IMR-90 (cell line): ENCODE data around the gene PPP6C. TPM values are rescaled to one million over a fixed set of nuclear protein-coding genes. Genes with fewer than 3 reads are reported as not detected.

Experiments
- ATAC-seq: fragments of 200-7000 bp; cut with Tn5 transposase; 2 replicates; pipeline ENCODE4 v1.9.1; 2020; ENCODE audit warnings: low read depth, mild to moderate bottlenecking, moderate library complexity
- BruUV-seq: library from RNA; stranded (reverse); fragments of 400-500 nt; replicated peaks from 2 replicates; lab custom pipeline; 2021; lab: Mats Ljungman, UMichigan
- CTCF ChIA-PET: fragments of 300-600 bp; formaldehyde crosslinking; extraction: SDS; loops from one replicate; lab custom pipeline; 2021; ENCODE audit warnings: antibody characterized with exemption; lab: Yijun Ruan, JAX
- POLR2A ChIA-PET: fragments of 300-600 bp; sonication (Branson Sonifier 250); formaldehyde crosslinking; loops from one replicate; lab custom pipeline; 2022; ENCODE audit warnings: antibody characterized with exemption; ENCODE audit not compliant: unreplicated experiment; lab: Charles Lee
- DNase-seq: peaks from one replicate; pipeline ENCODE4 v3.0.0; 2013
- H2AFZ ChIP-seq: replicated peaks from 2 replicates; pipeline ENCODE3; 2013; ENCODE audit warnings: low read length, mild to moderate bottlenecking; ENCODE audit not compliant: poor library complexity
- H2AK5ac ChIP-seq: 2 replicates; pipeline ENCODE4 v1.6.1; 2013; ENCODE audit warnings: low read depth, low read length, inconsistent platforms
- H2AK9ac ChIP-seq: replicated peaks from 2 replicates; pipeline ENCODE3; 2013; ENCODE audit warnings: mild to moderate bottlenecking, low read depth, low read length, moderate library complexity; ENCODE audit not compliant: poor library complexity
- H2BK120ac ChIP-seq: 2 replicates; pipeline ENCODE4 v1.6.1; 2013; ENCODE audit warnings: low read depth, low read length, inconsistent platforms
- H2BK15ac ChIP-seq: 3 replicates; pipeline ENCODE4 v1.6.1; 2013; ENCODE audit warnings: low read depth, low read length, inconsistent platforms
- H2BK20ac ChIP-seq: 2 replicates; pipeline ENCODE4 v1.6.1; 2013; ENCODE audit warnings: low read depth, mild to moderate bottlenecking, inconsistent platforms, low read length, moderate library complexity
- H2BK5ac ChIP-seq: 2 replicates; pipeline ENCODE4 v1.6.1; 2013; ENCODE audit warnings: mild to moderate bottlenecking, low read depth, low read length, inconsistent platforms; ENCODE audit not compliant: poor library complexity, severe bottlenecking
- H3K14ac ChIP-seq: replicated peaks from 2 replicates; pipeline ENCODE4 v1.6.1; 2013; ENCODE audit warnings: low read depth, low read length, inconsistent platforms
- H3K18ac ChIP-seq: 2 replicates; pipeline ENCODE4 v1.6.1; 2013; ENCODE audit warnings: low read depth, low read length, control low read depth
- H3K23ac ChIP-seq: 2 replicates; pipeline ENCODE4 v1.6.1; 2013; ENCODE audit warnings: low read depth, low read length, inconsistent platforms
- H3K27ac ChIP-seq: 2 replicates; pipeline ENCODE4 v1.5.1; 2013; ENCODE audit warnings: mild to moderate bottlenecking, control low read depth, low read length; ENCODE audit not compliant: insufficient read depth
- H3K27me3 ChIP-seq: 2 replicates; pipeline ENCODE4 v1.6.1; 2013; ENCODE audit warnings: low read length; ENCODE audit not compliant: control insufficient read depth, insufficient read depth
- H3K36me3 ChIP-seq: 2 replicates; pipeline ENCODE4 v1.6.1; 2013; ENCODE audit warnings: low read length, mixed read lengths; ENCODE audit not compliant: control insufficient read depth, insufficient read depth
- H3K4ac ChIP-seq: 2 replicates; pipeline ENCODE4 v1.6.1; 2013; ENCODE audit warnings: low read depth, low read length, inconsistent platforms
- H3K4me1 ChIP-seq: 2 replicates; pipeline ENCODE4 v1.6.1; 2013; ENCODE audit warnings: low read length, mixed read lengths; ENCODE audit not compliant: control insufficient read depth, insufficient read depth
- H3K4me2 ChIP-seq: 2 replicates; pipeline ENCODE4 v1.6.1; 2013; ENCODE audit warnings: low read depth, mild to moderate bottlenecking, control low read depth, low read length, moderate library complexity
- H3K4me3 ChIP-seq: 2 replicates; pipeline ENCODE4 v1.5.1; 2013; ENCODE audit warnings: low read depth, mild to moderate bottlenecking, control low read depth, low read length, moderate library complexity; ENCODE audit not compliant: insufficient read depth
- H3K56ac ChIP-seq: 2 replicates; pipeline ENCODE4 v1.6.1; 2013; ENCODE audit warnings: low read length, inconsistent platforms; ENCODE audit not compliant: insufficient read depth; ENCODE audit errors: extremely low read depth
- H3K79me1 ChIP-seq, 2 experiments: 2 replicates each; pipeline ENCODE4 v1.6.1; 2013; ENCODE audit warnings: low read length in 2 of 2, inconsistent platforms in 1 of 2, low read depth in 1 of 2
- H3K9ac ChIP-seq: 2 replicates; pipeline ENCODE4 v1.6.1; 2013; ENCODE audit warnings: low read depth, low read length, control low read depth
- H3K9me1 ChIP-seq: 2 replicates; pipeline ENCODE4 v1.6.1; 2013; ENCODE audit warnings: low read length, inconsistent platforms; ENCODE audit not compliant: insufficient read depth
- H3K9me3 ChIP-seq: 2 replicates; pipeline ENCODE4 v1.6.1; 2013; ENCODE audit warnings: low read length; ENCODE audit not compliant: control insufficient read depth, insufficient read depth
- H4K20me1 ChIP-seq: 2 replicates; pipeline ENCODE4 v1.6.1; 2013; ENCODE audit warnings: low read length, inconsistent platforms; ENCODE audit not compliant: insufficient read depth
- H4K5ac ChIP-seq: 2 replicates; pipeline ENCODE4 v1.6.1; 2013; ENCODE audit warnings: mild to moderate bottlenecking, low read depth, low read length, control low read depth
- H4K8ac ChIP-seq, 2 experiments: 2 replicates each; pipeline ENCODE4 v1.6.1; 2013; ENCODE audit warnings: low read depth in 2 of 2, low read length in 2 of 2, control low read depth in 1 of 2, inconsistent platforms in 1 of 2
- H4K91ac ChIP-seq: 2 replicates; pipeline ENCODE4 v1.6.1; 2013; ENCODE audit warnings: low read depth, low read length, inconsistent platforms; ENCODE audit not compliant: insufficient read depth
- CEBPB ChIP-seq: IDR thresholded peaks from 2 replicates; pipeline ENCODE4 v1.6.1; 2012; ENCODE audit warnings: low read depth, low read length, improper control_type of control experiment
- FOS ChIP-seq: fragments of 150-350 bp; IDR thresholded peaks from 2 replicates; pipeline ENCODE4 v1.6.1; 2016; ENCODE audit warnings: low read depth, low read length
- RCOR1 ChIP-seq: IDR thresholded peaks from 2 replicates; pipeline ENCODE4 v1.6.1; 2012; ENCODE audit warnings: mild to moderate bottlenecking, low read length, improper control_type of control experiment; ENCODE audit not compliant: insufficient replicate concordance
- SMC3 ChIP-seq: fragments of 150-350 bp; IDR thresholded peaks from 2 replicates; pipeline ENCODE4 v1.6.1; 2016; ENCODE audit warnings: low read depth, mild to moderate bottlenecking, antibody characterized with exemption, low read length, moderate library complexity
- WGBS, 2 experiments: methylation state at CpG; one replicate each; pipeline versions ENCODE4 v1.1.5 to v1.1.7; 2013; ENCODE audit warnings: missing lambda C conversion rate in 2 of 2; ENCODE audit not compliant: insufficient read length in 1 of 2; ENCODE audit errors: extremely low coverage in 2 of 2; 5-methylcytosine and 5-hydroxymethylcytosine counted together
- dilution Hi-C: fragments of 300-500 bp; cut with HindIII; formaldehyde crosslinking; loops from one replicate; pipeline ENCODE4 v1.14.3; 2018; ENCODE audit warnings: low sequenced_read_pairs; ENCODE audit not compliant: unreplicated experiment
- in situ Hi-C: fragments of 300-500 bp; cut with MboI; formaldehyde crosslinking; loops from 3 replicates; pipeline ENCODE4 v1.14.3; 2019; ENCODE audit warnings: low sequenced_read_pairs, inconsistent platforms, mixed read lengths
- intact Hi-C: fragments of 100-400 bp; cut with micrococcal nuclease; formaldehyde crosslinking; loops from 2 replicates; pipeline ENCODE4 v1.10.0; 2022
- polyA plus RNA-seq, 3 experiments: library from polyadenylated mRNA; depleted of rRNA; stranded (reverse); fragments of >200 nt; gene quantifications; 2 replicates each; pipeline ENCODE4 v1.2.3, GENCODE V29; 2012; ENCODE audit warnings: low replicate concordance in 1 of 3
- total RNA-seq: library from RNA; depleted of rRNA; stranded (reverse); fragments of >200 nt; gene quantifications from 2 replicates; pipeline ENCODE4 v1.2.3, GENCODE V29; 2012

The PPP6C gene
- total and polyA plus RNA-seq, 2 of the 4 experiments (the other 2 are of a cell fraction) = 14.5 to 15.4 TPM

- Histone ChIP-seq H3K14ac (peak overlapping the region; percentile 40; the same call in 1 of the 2 replicates), H3K4ac (0 out of 2 replicates have a peak overlapping the region, but pooled peaks have one; percentile 14), H3K9me3 (no peaks in the 10 kb centered on the region), H3K4me2 (peak overlapping the region; percentile 67; the same call in 1 of the 2 replicates), H3K56ac (no peak overlapping the region), H4K20me1 (peaks cover 10% of the 10 kb centered on the region; the same call in 1 of the 2 replicates), H3K9ac (no peak overlapping the region), H3K4me3 (no peak overlapping the region), H2BK20ac (no peak overlapping the region), H4K8ac (no peak overlapping the region), H2BK120ac (no peak overlapping the region; the same call in 1 of the 2 replicates), H3K79me1 (peaks cover 19 to 51% of the 10 kb centered on the region in 2 experiments; a peak in 3 of 4 replicates), H2AFZ (no peak overlapping the region), H3K23ac (0 out of 2 replicates have a peak overlapping the region, but pooled peaks have one; percentile 20), H3K27me3 (no peaks in the 10 kb centered on the region), H2BK15ac (no peak overlapping the region), H3K27ac (no peak overlapping the region), H2AK5ac (no peak overlapping the region; the same call in 1 of the 2 replicates), H2AK9ac (no peak overlapping the region), H3K18ac (peak overlapping the region; percentile 80; the same call in 1 of the 2 replicates), H3K36me3 (no peaks in the 10 kb centered on the region), H3K4me1 (peaks cover 9% of the 10 kb centered on the region), H4K91ac (no peak overlapping the region), H3K9me1 (no peaks in the 10 kb centered on the region), H4K5ac (peak overlapping the region; percentile 42; the same call in 1 of the 2 replicates), H2BK5ac (no peak overlapping the region)
- POLR2A ChIA-PET = no interaction called here
- CTCF ChIA-PET = no interaction called here
- no peak for TF ChIP-seq CEBPB
- no peak for TF ChIP-seq SMC3
- no peak for TF ChIP-seq FOS
- TF ChIP-seq RCOR1 = no peak
- dilution Hi-C loops (no loop called here), intact Hi-C loops (no loop called here), in situ Hi-C loops (no loop called here)
- peak; percentile 47 for ATAC-seq
- peak; percentile 30 for DNase-seq
- no CpG with 5 or more reads among the region's 1 CpG for WGBS, 2 experiments
- no TSS peak for BruUV-seq
These were observed 55.9 kb downstream of the PPP6C start for GRCh38 chr9:125133403-125134329.
